ENCODE data around the gene BNIP5.

DNA sequence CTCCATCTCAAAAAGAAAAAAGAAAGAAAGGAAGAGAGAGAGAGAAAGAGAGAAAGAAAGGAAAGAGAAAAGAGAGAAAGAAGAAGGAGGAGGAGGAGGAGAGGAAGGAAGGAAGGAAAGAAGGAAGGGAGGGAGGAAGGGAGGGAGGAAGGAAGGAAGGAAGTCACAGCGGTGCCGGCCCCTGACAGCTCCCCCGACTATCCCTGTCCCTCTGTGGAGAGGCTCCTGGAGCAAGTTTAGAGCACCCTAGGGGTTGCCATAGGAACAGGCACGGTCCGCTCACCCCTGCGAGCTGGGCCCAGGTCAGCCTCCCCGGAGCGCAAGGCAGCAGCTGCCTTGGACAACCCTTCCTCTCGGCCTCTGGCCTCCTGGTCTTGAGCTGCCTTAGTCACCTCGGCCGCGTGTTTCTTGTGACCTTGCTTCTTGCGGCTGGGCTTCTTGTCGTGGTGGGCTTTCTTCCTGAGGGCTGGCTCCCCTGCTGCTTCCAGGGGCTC, 6.8 kb downstream of the BNIP5 start:
- TF ChIP-seq, protein P1, sequence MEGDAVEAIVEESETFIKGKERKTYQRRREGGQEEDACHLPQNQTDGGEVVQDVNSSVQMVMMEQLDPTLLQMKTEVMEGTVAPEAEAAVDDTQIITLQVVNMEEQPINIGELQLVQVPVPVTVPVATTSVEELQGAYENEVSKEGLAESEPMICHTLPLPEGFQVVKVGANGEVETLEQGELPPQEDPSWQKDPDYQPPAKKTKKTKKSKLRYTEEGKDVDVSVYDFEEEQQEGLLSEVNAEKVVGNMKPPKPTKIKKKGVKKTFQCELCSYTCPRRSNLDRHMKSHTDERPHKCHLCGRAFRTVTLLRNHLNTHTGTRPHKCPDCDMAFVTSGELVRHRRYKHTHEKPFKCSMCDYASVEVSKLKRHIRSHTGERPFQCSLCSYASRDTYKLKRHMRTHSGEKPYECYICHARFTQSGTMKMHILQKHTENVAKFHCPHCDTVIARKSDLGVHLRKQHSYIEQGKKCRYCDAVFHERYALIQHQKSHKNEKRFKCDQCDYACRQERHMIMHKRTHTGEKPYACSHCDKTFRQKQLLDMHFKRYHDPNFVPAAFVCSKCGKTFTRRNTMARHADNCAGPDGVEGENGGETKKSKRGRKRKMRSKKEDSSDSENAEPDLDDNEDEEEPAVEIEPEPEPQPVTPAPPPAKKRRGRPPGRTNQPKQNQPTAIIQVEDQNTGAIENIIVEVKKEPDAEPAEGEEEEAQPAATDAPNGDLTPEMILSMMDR (IDR thresholded peaks at IDR 0.05): no peak
- no peak for TF ChIP-seq POLR2A (IDR thresholded peaks at IDR 0.05)
